Calu3 (cell line): ENCODE measurements around the gene HIC1. TPM values are rescaled to one million over a fixed set of nuclear protein-coding genes. Genes with fewer than 3 reads are reported as not detected.

ENCODE experiments used
- BruUV-seq: library from RNA; stranded (reverse); fragments of 400-500 nt; replicated peaks from 2 replicates; lab custom pipeline; 2021; lab: Mats Ljungman, UMichigan
- CTCF ChIA-PET: fragments of 300-600 bp; sonication (Branson Sonifier 250); formaldehyde crosslinking; loops from one replicate; lab custom pipeline; 2022; ENCODE audit warnings: antibody characterized with exemption; lab: Charles Lee
- DNase-seq: peaks from one replicate; pipeline ENCODE4 v3.0.0; 2022
- H3K27ac Mint-ChIP-seq: one replicate; pipeline ENCODE4 v1.8.0; 2022; ENCODE audit warnings: mixed read lengths; ENCODE audit not compliant: unreplicated experiment
- H3K27me3 Mint-ChIP-seq: one replicate; pipeline ENCODE4 v1.8.0; 2022; ENCODE audit warnings: mixed read lengths; ENCODE audit not compliant: unreplicated experiment
- H3K36me3 Mint-ChIP-seq: one replicate; pipeline ENCODE4 v1.8.0; 2022; ENCODE audit warnings: mild to moderate bottlenecking, moderate library complexity, mixed read lengths; ENCODE audit not compliant: insufficient read depth, unreplicated experiment
- H3K4me1 Mint-ChIP-seq: one replicate; pipeline ENCODE4 v1.8.0; 2022; ENCODE audit warnings: mild to moderate bottlenecking, low read depth, mixed read lengths; ENCODE audit not compliant: unreplicated experiment
- H3K4me3 Mint-ChIP-seq: one replicate; pipeline ENCODE4 v1.8.0; 2022; ENCODE audit warnings: mild to moderate bottlenecking, low read depth, moderate library complexity, mixed read lengths; ENCODE audit not compliant: unreplicated experiment
- H3K9me3 Mint-ChIP-seq: one replicate; pipeline ENCODE4 v1.8.0; 2022; ENCODE audit warnings: low read depth, mixed read lengths; ENCODE audit not compliant: unreplicated experiment
- CTCF ChIP-seq: fragments of 200-600 bp; IDR thresholded peaks from one replicate; pipeline ENCODE4 v1.8.0; 2022; ENCODE audit warnings: antibody characterized with exemption; ENCODE audit not compliant: unreplicated experiment
- intact Hi-C: fragments of 100-400 bp; cut with micrococcal nuclease; formaldehyde crosslinking; loops from one replicate; pipeline ENCODE4 v1.10.0; 2022; ENCODE audit not compliant: unreplicated experiment
- total RNA-seq: library from RNA; stranded (reverse); gene quantifications from 2 replicates; pipeline ENCODE4 v1.2.3, GENCODE V29; 2022

The HIC1 gene
- total RNA-seq, 1 experiment from 2014 or later: 1.2 TPM

GRCh38 chr17:2082003-2082781, 27.3 kb downstream of the HIC1 start:
- no peak for TF ChIP-seq CTCF
- no peaks in the 10 kb centered on the region for H3K9me3 Mint-ChIP-seq
- no peak overlapping the region for H3K27ac Mint-ChIP-seq
- DNase-seq: no peak
- no peak overlapping the region for H3K4me3 Mint-ChIP-seq
- H3K36me3 Mint-ChIP-seq: peaks cover 5% of the 10 kb centered on the region
- no TSS peak for BruUV-seq
- peaks cover 21% of the 10 kb centered on the region for H3K4me1 Mint-ChIP-seq
- H3K27me3 Mint-ChIP-seq: no peaks in the 10 kb centered on the region
- intact Hi-C loops: no loop called here
- CTCF ChIA-PET: no interaction called here

- Mint-ChIP-seq H3K36me3 (peaks cover 2% of the 10 kb centered on the region), H3K27ac (peak overlapping the region; percentile 69), H3K9me3 (no peaks in the 10 kb centered on the region), H3K4me3 (no peak overlapping the region), H3K4me1 (peaks cover 32% of the 10 kb centered on the region), H3K27me3 (no peaks in the 10 kb centered on the region)
- CTCF ChIA-PET: no interaction called here
- TF ChIP-seq CTCF: no peak
- peak; percentile 5 for DNase-seq
- BruUV-seq: no TSS peak
- intact Hi-C loops: no loop called here
Measured at GRCh38 chr17:2083613-2084035, 28.7 kb downstream of the HIC1 start.

GRCh38 chr17:2084036-2084765, 29.3 kb downstream of the HIC1 start:
- no TSS peak for BruUV-seq
- intact Hi-C loops: no loop called here
- peaks cover 32% of the 10 kb centered on the region for H3K4me1 Mint-ChIP-seq
- H3K36me3 Mint-ChIP-seq: no peaks in the 10 kb centered on the region
- peak overlapping the region; percentile 69 for H3K27ac Mint-ChIP-seq
- no peak for DNase-seq
- no peak for TF ChIP-seq CTCF
- CTCF ChIA-PET: interaction anchor here (0.6 kb wide), 1 partner anchor 173 kb away, joined by 4 read pairs; no protein-coding TSS in a partner anchor
- H3K9me3 Mint-ChIP-seq: no peaks in the 10 kb centered on the region
- H3K27me3 Mint-ChIP-seq: no peaks in the 10 kb centered on the region
- H3K4me3 Mint-ChIP-seq: no peak overlapping the region

- CTCF ChIA-PET: interaction anchor here (0.6 to 0.8 kb wide), 3 partner anchors 160 to 315 kb away, joined by 3 to 4 read pairs (median 3); no protein-coding TSS in a partner anchor
- DNase-seq: no peak
- Mint-ChIP-seq H3K36me3 (no peaks in the 10 kb centered on the region), H3K4me1 (peaks cover 32% of the 10 kb centered on the region), H3K9me3 (no peaks in the 10 kb centered on the region), H3K27ac (peak overlapping the region; percentile 69), H3K27me3 (no peaks in the 10 kb centered on the region), H3K4me3 (no peak overlapping the region)
- no peak for TF ChIP-seq CTCF
- no TSS peak for BruUV-seq
- intact Hi-C loops: no loop called here
Measured at GRCh38 chr17:2084766-2085647, 30.1 kb downstream of the HIC1 start.
